GM12801 (cell line): Measurements from ENCODE around the gene RTEL1.

Experiments
- CTCF ChIP-seq: IDR thresholded peaks from one replicate; pipeline ENCODE4 v1.5.1; 2011; ENCODE audit warnings: control low read depth; ENCODE audit not compliant: insufficient read length; ENCODE audit errors: extremely low read depth

The RTEL1 gene

DNA sequence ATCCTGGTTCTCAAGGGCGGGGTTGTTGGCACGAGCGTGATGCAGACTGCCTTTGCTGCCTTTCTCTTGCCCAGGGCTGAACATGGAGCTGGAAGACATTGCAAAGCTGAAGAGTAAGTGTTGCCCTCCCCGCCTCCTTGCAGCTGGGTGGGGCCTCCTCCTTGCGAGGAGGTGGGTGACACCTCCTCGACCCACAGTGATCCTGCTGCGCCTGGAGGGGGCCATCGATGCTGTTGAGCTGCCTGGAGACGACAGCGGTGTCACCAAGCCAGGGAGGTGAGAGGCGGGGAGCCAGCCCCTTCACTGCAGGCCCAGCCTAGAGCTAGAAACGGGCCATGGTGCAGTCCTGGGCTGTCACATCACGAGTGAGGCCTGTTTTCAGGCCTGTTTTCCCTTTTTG, 20.0 kb downstream of the RTEL1 start:
- no peak for TF ChIP-seq CTCF

DNA sequence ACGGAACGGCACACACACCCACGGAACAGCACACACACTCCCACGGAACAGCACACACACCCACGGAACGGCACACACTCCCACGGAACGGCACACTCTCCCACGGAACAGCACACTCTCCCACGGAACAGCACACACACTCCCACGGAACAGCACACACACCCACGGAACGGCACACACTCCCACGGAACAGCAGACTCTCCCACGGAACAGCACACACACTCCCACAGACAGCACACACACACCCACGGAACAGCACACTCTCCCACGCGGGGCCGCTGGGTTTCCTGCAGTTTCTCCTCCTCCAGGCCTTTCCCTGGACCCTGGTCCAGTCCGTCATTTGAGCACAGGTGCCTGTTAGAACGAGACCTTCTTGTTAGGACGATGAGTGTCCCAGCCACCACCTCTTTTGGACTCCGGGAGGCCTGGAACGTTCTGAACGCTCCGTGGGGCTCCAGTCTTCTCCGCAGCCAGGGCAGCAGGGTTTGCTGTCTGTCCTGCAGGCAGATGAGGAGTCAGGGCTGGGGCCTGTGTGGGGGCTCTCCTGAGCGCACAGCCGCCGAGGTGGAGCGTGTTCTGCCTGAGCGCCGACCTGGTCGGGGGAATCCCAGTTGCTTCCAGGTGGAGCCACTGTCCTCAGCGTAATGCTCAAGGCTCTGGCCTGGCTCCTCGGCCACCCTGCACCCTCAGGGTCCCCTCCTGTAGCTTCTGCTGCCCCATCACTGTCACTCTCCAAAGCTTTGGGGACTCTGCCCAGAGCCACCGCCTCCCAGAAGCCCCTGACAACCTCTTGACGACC, 20.8 kb downstream of the RTEL1 start:
- TF ChIP-seq CTCF: no peak

DNA sequence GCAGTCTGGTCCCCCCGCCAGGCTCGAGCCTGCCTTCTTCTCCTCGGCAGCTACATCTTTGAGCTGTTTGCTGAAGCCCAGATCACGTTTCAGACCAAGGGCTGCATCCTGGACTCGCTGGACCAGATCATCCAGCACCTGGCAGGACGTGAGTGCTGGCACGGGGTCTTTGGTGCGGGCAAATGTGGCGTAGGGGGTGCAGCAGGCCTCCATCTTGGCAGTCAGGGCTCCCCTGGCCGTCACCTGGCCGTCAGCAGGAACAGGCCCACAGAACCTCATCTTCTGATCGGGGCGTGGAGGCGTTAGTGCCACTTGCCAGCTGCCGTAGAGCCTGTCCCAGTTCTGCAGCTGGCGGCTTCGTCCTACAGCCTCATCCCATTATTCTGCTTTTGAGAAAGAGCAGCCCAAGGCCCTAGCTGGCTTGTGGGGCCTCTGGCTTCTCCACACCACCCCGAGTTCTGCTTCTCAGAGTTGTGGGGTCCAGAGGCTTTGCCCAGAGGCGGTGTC, 21.7 kb downstream of the RTEL1 start:
- no peak for TF ChIP-seq CTCF

- no peak for TF ChIP-seq CTCF
Measured at GRCh38 chr20:63680427-63680826, 22.3 kb downstream of the RTEL1 start.

DNA sequence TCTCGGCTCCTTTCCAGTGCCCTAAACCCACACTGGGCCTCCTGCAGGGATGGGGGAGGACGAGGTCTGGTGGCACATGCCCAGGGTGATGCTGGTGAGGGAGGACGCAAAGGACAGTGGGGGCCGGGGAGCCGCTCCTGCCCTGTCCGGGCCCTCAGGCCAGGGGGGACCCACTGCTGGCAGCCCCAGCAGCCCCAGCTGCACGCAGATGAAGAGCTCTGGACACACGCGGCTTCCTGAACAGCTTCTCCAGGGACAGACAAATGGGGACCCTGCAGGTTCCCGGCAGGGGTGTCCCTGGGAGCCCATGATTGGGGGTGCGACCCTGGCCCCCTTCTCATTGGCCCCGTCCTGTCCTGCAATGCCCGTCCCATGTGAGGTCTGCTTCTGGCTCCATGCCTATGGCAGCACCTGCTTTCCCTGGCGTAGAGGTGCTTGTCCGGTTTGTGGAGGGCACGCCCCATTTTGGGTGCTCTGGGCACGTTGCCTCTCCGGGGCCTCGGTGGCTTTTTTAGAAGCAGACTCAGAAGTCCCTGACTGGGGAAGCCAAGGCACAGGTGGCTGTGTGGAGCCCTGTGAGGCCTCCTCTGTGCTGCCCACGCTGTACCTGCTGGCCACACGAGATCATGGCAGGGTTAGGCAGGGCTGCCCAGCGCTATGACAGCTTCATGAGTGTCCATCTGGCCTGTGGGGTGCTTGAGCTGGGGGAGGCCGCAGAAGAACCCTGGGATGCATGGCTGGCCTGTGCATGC, 22.9 kb downstream of the RTEL1 start:
- no peak for TF ChIP-seq CTCF

DNA sequence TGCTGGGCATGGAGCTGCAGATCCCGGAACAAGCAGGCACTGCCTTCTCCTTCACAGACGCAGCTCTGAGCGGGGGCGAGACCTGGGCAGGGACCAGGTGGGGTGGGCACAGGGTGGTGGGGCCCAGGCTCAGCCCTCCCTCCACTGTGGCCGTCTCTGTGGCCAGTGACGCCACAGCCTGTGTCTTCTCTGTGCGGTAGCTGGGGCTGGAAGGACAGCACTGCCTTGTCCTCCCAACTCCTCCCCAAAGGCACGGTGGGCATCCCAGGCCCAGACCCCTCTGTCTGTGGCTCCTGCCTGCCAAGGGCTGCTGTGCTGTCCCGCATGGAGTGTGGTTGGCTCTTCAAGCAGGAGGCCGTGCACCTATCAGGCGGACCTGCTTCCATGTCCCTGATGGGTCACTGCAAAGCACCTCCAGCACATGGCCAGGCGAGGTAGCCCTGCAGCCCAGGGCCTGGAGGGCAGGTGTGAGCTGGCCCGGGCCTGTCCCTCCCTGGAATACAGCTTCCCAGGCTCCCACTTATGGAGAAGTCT, 23.6 kb downstream of the RTEL1 start:
- no peak for TF ChIP-seq CTCF

- no peak for TF ChIP-seq CTCF
Measured at GRCh38 chr20:63682384-63683139, 24.4 kb downstream of the RTEL1 start.
